ENCODE data around the gene ISOC1.

Gene ISOC1

DNA sequence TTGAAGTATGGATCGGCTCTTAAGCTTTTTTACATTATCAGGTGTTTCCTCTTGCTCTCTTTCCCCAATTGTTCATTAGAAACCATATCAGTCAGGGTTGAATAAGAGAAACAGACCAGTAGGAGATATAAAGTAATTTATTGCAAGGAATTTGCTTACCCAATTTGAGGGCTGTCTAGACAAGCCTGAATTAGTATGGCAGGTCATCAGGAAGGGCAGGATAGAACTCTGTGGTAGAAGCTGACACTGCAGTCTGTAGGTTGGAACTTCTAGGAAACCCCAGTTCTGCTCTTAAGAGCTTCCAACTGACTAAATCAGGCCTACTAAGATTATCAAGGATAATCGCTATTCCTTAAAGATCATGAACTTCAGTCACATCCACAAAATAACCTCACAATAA, 24.3 kb downstream of the ISOC1 start:
- DNase-seq (ENCODE audit: low read depth), result no peak
- TF ChIP-seq, protein P1, sequence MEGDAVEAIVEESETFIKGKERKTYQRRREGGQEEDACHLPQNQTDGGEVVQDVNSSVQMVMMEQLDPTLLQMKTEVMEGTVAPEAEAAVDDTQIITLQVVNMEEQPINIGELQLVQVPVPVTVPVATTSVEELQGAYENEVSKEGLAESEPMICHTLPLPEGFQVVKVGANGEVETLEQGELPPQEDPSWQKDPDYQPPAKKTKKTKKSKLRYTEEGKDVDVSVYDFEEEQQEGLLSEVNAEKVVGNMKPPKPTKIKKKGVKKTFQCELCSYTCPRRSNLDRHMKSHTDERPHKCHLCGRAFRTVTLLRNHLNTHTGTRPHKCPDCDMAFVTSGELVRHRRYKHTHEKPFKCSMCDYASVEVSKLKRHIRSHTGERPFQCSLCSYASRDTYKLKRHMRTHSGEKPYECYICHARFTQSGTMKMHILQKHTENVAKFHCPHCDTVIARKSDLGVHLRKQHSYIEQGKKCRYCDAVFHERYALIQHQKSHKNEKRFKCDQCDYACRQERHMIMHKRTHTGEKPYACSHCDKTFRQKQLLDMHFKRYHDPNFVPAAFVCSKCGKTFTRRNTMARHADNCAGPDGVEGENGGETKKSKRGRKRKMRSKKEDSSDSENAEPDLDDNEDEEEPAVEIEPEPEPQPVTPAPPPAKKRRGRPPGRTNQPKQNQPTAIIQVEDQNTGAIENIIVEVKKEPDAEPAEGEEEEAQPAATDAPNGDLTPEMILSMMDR (IDR thresholded peaks at IDR 0.05; ENCODE audit: control insufficient read depth, insufficient read depth, low read depth, low read length, missing control alignments), result no peak
- no peak overlapping the region for H3K4me3 ChIP-seq (ENCODE audit: control insufficient read depth, low read depth, low read length)

DNA sequence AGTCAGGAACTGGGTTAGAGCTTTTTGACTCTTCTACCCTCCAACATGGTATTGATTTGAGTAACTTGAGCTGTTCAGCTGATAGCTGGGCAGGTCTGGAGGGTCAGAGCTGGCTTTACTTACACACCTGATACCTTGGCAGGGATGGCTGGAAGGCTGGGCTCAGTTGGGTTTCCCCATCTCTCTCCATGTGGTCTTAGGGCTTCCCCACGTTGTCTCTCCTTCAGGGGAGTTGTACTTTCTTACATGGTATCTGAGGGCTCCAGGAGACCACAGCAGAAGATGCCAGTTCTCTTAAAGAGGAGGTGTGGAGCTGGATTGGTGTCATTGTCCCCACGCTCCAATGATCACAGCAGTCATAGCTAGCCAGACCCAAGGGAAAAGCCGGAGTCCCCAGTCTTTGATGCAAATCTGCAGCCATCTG, 25.6 kb downstream of the ISOC1 start:
- H3K4me3 ChIP-seq (ENCODE audit: control insufficient read depth, low read depth, low read length), result no peak overlapping the region
- no peak for DNase-seq (ENCODE audit: low read depth)
- TF ChIP-seq, protein P1 (IDR thresholded peaks at IDR 0.05; ENCODE audit: control insufficient read depth, insufficient read depth, low read depth, low read length, missing control alignments), result no peak

DNA sequence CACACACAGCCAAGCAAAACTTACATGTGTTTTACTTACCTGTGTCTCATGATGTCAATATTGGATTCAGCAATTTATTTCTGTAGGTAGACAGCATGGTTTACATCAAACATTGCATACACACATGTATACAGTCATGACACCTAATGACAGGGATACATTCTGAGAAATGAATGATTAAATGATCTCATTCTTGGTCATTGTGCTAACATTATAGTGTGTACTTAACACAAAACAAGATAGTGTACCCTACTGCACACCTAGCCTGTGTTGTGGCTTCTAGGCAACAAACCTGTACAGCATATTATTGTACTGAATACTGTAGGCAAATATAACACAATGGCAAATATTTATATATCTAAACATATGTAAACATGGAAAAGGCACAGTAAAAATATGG, 28.0 kb downstream of the ISOC1 start:
- H3K4me3 ChIP-seq (ENCODE audit: control insufficient read depth, low read depth, low read length), result no peak overlapping the region
- TF ChIP-seq, protein P1 (IDR thresholded peaks at IDR 0.05; ENCODE audit: control insufficient read depth, insufficient read depth, low read depth, low read length, missing control alignments), result no peak
- DNase-seq (ENCODE audit: low read depth), result no peak

DNA sequence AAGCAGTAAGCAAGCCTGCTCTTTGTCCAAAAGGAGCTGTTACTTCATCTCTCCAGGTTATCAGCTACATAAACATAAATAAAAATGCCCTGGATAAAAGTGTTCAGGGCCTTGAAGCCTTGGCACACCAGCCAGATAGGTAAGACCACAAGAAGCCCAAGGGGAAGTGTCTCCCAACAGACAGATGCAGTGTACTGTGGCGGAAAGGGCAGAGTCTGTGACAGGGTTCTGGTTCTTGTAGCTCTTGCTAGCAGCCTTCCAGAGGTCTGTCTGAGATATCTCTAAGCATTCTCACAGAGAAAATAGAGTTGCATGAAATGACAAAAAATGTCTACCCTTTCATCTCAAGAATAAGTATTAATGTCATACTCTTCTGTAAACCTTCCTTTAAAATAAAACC, 30.1 kb downstream of the ISOC1 start:
- TF ChIP-seq, protein P1 (IDR thresholded peaks at IDR 0.05; ENCODE audit: control insufficient read depth, insufficient read depth, low read depth, low read length, missing control alignments), result no peak
- no peak for DNase-seq (ENCODE audit: low read depth)

DNA sequence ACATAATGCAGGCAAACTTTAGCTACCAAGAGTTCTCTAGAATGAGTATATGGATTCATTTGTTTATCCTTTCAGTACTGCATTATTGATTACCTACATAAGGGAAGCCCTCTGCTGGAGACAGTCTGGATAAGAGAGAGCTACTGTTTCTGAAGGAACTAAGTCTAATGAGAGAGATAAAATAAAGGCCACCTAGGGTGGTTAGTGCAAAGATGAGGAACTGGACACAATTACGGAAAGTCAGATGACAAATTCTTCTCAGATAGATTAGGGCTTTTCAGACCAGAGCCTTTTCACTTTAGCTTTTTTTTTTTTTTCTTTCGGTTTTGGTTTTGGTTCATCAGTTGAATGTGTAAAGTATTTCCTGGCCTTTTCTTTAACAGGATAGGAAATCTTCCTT, 31.3 kb downstream of the ISOC1 start:
- H3K4me3 ChIP-seq (ENCODE audit: control insufficient read depth, low read depth, low read length), result no peak overlapping the region
- TF ChIP-seq, protein P1 (IDR thresholded peaks at IDR 0.05; ENCODE audit: control insufficient read depth, insufficient read depth, low read depth, low read length, missing control alignments), result no peak
- DNase-seq (ENCODE audit: low read depth), result no peak

More for the DNA sequence above, 30.1 kb downstream of the ISOC1 start:
- no peak overlapping the region for H3K4me3 ChIP-seq (ENCODE audit: control insufficient read depth, low read depth, low read length)

DNA sequence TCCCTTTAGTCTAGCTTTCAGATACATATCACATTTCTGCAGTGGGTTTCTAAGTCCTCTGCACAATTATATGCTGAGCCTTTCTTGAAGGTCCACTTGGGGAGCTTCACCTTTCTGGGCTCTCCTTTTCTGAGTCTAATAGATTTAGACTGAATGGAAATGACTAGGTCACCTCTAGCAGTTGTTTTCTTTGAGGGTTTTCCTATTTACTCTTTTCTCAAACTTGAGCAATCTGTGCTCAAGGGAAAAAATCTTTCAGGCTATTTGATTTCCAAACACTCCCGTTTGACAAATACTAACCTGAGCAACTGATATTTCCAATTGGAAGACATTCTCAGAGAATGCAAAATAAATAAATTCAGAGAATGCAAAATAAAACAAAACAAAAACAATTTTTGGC, 39.0 kb downstream of the ISOC1 start:
- DNase-seq (ENCODE audit: low read depth), result no peak
- no peak overlapping the region for H3K4me3 ChIP-seq (ENCODE audit: control insufficient read depth, low read depth, low read length)
- TF ChIP-seq, protein P1 (IDR thresholded peaks at IDR 0.05; ENCODE audit: control insufficient read depth, insufficient read depth, low read depth, low read length, missing control alignments), result no peak

DNA sequence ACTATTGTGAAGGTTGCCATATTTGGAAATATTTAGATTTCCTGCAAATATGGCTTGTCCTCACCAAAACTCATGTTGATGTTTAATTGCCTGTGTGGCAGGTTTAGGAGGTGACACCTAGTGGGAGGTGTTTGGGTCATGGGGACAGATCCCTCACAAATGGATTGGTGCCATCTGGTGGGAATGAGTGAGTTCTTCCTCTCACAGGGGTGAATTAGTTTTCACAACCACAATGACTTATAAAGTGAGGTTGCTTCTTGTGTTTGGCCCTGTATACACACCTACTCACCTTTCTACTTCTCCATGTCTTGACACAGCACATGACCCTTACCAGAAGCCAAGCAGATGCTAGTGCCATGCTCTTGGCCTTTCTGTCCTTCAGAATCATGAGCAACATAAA, 41.1 kb downstream of the ISOC1 start:
- DNase-seq (ENCODE audit: low read depth), result no peak

More for the DNA sequence above, 41.1 kb downstream of the ISOC1 start:
- H3K4me3 ChIP-seq (ENCODE audit: control insufficient read depth, low read depth, low read length), result no peak overlapping the region
- TF ChIP-seq, protein P1 (IDR thresholded peaks at IDR 0.05; ENCODE audit: control insufficient read depth, insufficient read depth, low read depth, low read length, missing control alignments), result no peak
